GM23248 (cell line): ENCODE measurements around the gene UPK1A.

ENCODE experiments used
- EZH2 ChIP-seq: fragments of 200-600 bp; sonication (generic); IDR thresholded peaks from 2 replicates; pipeline ENCODE4 v1.6.1; 2018; ENCODE audit warnings: antibody characterized with exemption, mild to moderate bottlenecking; ENCODE audit not compliant: insufficient read depth, poor library complexity, severe bottlenecking
- EZH2phosphoT487 ChIP-seq: fragments of 200-600 bp; sonication (generic); IDR thresholded peaks from 2 replicates; pipeline ENCODE4 v1.6.1; 2018; ENCODE audit warnings: antibody characterized with exemption, moderate library complexity, mild to moderate bottlenecking, low read depth; ENCODE audit not compliant: insufficient read depth

GRCh38 chr19:35717665-35718344 lies 51.5 kb downstream of the UPK1A start, which contains the start of gene KMT2B:
- TF ChIP-seq EZH2 = no peak
- TF ChIP-seq EZH2phosphoT487 = no peak
